ENCODE measurements around the gene PADI3. TPM values are rescaled to one million over a fixed set of nuclear protein-coding genes. Genes with fewer than 3 reads are reported as not detected.
"Not testable (repeated sequence)": the region's sequence is repeated elsewhere in the genome, so short reads cannot be mapped to it uniquely, and the experiment has no call there.

PADI3 gene
- polyA plus RNA-seq, 5 donors = 0.04 to 0.05 TPM; not detected in 3

GRCh38 chr1:17241011-17241779 lies 7.7 kb upstream of the PADI3 start:
- DNase-seq = not testable (repeated sequence)

DNA sequence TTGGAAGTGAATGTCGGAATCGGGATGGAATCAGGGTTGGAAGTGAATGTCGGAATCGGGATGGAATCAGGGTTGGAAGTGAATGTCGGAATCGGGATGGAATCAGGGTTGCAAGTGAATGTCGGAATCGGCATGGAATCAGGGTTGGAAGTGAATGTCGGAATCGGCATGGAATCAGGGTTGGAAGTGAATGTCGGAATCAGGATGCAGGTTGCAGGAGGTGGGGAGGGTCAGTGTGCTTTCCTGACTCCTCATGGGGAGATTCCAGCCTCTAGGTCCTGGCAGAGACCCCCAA lies 7.2 kb upstream of the PADI3 start:
- DNase-seq = not testable (repeated sequence)

DNA sequence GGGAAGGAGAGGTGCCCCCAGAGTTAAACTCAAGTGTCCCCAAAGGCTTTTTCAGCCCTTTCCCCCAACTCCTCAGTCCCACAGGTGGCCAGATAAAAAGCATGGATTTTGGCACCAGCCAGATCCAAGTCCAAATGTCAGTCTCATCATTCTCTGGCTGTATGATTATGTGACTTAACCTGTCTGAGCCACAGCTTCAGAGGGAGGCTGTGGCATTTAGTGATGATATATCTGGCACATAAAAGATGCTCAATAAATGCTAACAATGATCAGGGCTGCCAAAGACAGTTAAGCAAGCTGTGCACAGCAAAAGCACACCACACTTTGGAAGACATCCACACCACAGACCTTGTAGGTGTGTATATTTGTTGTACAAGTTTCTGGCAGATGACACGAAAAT lies 5.6 kb upstream of the PADI3 start:
- no peak for DNase-seq

DNA sequence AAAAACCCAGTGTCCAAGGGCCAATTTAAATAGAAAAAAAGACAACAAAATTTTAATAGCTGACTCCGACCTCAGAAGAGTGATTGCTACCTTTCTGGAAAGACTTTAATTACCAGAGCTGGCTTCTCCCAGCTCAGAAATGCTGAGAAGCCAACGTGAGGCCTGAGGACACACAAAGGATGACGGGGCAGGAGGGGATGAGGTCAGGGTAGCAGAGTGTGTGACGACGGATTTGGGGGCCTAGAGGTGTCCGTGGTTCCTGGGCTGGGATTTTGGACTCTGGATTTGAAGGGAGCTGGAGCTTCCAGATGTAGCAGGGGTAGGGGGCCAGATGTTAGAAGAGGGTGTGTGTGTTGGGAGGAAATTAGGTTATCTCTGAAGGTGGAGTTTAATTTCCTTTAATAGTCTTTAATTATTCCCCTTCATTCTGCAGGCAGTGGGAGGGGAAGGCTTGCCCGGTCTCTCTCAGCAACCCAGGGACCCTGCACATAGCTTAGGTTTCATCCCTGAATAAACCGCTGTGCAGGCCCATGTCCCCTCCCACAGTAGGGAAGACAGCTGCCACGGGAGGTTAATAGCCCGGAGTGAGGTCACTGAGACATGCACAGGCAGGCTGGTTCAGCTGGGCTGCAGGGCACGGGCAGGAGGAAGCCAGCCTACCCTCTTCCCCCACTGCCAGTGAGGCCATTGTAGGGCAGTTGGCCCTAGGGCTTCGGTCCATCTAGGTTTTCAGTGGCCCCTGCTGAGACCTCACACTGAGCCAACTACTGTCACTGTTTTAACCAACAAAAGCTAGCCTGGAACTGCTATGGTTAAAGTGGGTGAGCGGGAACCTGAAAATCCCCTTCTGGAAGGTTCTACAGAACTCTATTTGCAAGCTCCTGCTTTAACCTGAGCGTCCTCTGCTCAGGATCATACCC lies 3.8 kb upstream of the PADI3 start:
- DNase-seq = no peak

- DNase-seq = no peak
Measured at GRCh38 chr1:17245816-17246325, 3.0 kb upstream of the PADI3 start.

DNA sequence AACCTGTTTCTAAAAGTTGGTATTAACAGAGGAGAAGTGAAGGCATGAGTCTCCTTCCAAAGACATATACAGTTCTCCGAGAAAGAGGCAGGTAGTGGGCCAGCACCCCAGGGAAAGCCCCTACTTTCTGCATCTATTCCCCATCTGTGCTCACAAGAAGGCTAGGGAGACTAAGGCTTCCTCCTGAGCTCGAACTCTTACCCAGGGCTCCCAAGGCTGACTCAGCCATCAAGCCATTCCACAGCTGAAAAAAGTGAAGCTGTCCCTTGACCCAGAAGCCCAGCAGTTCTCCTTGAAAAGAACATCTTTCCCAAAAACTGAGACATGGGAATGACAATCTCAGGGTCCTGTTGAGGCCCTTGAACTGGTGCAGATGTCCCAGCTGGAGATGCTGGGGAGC lies 1.9 kb upstream of the PADI3 start:
- DNase-seq = no peak

DNA sequence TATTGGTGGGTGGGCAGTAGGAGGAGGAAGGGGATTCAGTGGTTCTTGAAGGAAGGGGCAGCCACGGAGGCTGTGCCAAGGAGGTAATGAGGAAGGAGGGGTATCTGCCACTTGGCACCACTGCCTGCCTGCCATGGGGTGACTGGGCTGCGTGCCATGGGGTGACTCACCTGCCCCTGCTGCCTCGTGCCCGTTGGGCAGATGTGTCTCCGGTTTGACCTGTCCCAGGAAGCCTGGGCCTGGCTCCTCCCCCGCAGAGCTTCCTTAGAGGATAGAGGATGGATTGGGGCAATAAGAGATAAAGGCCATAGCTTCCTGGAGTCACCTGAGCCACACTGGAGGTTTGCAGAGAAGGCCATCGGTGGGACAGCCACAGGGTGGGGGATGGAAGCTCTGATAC lies 1.7 kb downstream of the PADI3 start:
- no peak for DNase-seq

DNA sequence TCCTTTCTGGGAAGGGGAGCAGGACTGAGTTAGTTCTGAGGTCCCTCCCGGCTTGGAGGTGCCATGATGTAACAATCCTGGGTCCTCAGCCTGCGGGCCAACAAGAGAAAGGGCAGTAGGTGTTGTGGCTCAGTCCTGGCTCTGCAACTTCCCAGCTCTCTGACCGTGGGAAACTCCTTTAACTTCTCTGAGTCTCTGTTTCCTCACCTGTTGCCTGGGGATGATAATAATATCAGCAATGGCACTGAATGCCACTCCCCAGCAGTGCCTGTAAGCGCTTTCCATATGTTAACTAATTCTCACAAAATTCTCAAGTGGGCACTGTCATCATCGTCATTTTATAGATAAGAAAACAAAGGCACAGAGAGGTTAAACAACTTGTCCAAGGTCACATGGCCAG lies 2.3 kb downstream of the PADI3 start:
- DNase-seq = no peak

DNA sequence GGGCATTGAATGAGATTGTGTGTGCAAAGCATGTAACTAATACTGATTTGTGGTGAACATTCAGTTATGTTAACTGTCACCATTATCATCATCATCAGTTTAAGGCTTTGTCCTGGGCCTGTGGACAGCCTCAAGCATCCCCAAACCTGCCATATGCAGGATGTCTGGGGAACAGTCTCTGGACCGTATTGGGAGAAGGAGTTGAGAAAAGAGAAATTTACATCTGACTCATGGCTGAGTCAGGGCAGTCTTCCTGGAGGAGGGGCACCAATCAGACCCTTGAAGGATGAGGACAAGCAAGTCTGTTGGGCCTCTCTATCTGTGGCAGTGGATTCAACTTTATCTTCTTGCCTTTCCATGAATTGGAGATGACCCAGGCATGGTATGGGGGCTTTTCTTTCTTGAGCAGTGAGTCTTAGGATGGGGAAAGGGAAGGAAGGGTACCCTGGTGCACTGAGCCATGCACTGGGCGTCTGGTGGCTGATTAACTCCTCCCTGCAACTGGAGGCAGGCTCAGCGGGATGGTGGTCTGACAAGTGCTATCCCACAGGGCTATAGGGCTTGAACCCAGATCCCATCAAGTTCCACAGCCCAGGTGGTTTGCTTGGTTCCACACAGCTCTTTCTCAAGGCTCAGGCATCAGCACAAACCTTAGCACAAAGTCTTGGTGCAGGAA lies 2.9 kb downstream of the PADI3 start:
- DNase-seq = no peak

- no peak for DNase-seq
Measured at GRCh38 chr1:17255336-17255735, 6.4 kb downstream of the PADI3 start.

DNA sequence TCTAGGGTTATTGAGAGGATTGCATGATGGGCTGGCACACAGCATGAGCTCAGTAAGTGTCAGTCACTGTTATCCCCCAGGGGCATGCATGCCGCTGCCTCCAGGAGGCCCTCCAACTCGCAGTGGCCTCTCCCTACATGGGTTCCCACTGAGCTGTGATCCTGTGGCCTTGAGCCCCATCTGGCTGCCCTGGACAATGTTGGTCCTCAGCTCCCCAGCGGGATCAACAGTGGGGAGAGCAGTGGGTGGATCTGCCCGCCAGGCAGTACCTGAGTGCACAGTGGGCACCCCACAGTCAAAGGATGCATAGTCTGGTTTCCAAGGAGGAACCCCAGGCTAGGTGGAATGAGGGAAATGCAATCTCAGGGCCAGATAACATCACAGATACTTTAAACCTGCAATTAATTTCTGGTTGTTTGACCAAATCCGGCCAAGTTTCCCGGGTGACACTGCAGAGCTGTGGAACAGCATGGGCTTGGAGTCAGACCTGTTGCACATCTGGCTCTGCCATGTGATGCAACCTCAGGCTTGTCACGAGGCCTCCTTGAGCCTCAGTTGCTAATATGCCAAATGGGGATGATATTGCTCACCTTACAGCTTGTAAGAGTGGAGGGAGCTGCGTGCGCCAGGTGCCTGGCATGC lies 9.3 kb downstream of the PADI3 start:
- no peak for DNase-seq

GRCh38 chr1:17258758-17259130 lies 9.8 kb downstream of the PADI3 start:
- DNase-seq = no peak

DNA sequence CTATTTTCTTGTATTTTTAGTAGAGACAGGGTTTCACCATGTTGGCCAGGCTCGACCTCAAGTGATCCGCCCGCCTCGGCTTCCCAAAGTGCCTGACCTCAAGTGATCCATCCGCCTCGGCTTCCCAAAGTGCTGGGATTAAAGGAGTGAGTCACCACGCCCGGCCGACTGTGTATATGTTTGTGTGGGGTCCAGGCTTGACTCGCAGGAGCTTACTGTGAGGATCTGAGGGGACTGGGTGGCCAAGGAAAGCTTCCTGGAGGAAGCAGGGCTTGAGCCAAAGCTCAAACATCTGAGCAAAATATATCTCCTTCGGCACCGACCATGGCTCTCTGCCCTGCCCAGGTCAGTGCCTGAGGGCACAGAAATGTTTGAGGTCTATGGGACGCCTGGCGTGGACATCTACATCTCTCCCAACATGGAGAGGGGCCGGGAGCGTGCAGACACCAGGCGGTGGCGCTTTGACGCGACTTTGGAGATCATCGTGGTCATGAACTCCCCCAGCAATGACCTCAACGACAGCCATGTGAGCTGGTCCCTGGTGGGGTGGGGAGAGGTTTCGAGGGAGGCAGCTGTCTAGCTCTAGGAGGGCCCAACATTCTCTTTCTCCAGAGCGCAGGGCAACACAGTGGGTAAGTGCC lies 10.5 kb downstream of the PADI3 start:
- no peak for DNase-seq

DNA sequence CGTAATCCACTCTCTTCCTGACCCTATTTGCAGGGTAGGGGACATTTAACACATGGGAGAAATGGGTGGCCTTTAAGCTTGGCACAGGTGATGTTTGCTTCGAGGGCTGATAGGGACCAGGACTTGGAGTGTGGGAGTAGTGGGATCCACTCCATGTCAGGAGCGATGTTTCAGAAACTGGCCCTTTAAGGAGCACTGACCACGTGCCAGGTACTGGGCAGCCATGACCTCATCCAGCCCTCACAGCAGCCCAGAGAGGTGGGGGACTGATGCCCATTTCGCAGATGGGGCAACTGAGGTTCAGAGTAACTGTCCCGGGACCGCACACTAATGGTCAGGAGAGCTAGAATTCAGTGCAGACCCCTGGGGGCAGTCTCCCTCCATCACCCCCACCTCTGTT lies 11.4 kb downstream of the PADI3 start:
- DNase-seq = no peak

GRCh38 chr1:17260738-17261137 lies 11.8 kb downstream of the PADI3 start:
- DNase-seq = no peak

DNA sequence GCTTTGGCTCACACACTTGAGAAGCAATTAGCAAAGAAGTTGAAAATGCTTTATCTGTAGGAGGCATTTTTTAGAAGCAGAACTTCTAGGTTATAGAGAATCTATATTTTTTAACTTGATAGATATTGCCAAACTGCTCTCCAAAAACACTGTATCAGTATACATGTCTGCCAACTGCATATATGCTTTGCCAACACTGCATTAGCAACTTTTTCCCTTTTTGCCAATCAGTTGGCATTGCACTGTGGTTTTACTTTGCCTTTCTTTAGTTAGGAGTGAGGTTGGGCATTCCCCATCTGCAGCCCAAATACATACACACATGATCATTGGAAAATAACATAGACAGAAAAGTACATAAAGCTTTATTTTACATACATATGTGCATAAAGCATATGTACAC lies 15.0 kb downstream of the PADI3 start:
- DNase-seq = no peak

- no peak for DNase-seq
Measured at GRCh38 chr1:17264470-17264869, 15.6 kb downstream of the PADI3 start.

DNA sequence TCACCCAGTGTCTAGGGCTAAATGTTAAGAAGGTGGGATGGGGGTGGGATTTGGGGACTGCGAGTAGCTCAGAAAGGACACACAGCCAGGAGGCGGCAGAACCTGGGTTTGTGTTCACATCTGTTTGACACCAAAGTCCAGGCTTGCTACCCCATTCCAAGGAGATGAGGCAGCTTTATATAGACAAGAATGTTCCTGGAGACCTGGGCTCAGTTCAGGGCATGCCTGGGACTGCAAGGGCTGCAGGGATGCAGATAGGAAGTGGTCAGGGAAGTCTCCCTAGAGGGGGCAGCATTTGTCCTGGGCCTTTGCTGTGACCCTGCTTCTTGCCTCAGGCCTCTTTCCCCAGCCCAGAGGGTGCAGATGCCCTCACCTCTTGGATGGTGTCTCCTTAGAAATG lies 16.3 kb downstream of the PADI3 start:
- no peak for DNase-seq

DNA sequence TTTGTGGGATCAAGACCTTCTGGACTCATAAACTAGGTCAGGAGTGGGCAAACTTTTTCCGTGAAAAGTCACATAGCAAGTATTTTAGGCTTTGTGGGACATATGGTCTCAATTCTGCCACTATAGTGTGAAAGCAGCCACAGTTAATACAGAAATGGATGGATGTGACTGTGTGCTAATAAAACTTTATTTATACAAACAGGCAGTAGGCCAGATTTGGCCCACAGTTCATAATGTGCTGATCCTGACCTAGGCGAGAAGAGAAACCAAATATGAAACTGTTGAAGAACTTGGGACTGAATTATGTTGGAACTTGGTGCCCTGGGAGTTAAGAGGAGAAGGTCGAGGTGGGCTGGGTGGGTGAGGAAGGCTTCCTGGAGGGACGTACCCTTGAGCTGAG lies 17.1 kb downstream of the PADI3 start:
- no peak for DNase-seq

DNA sequence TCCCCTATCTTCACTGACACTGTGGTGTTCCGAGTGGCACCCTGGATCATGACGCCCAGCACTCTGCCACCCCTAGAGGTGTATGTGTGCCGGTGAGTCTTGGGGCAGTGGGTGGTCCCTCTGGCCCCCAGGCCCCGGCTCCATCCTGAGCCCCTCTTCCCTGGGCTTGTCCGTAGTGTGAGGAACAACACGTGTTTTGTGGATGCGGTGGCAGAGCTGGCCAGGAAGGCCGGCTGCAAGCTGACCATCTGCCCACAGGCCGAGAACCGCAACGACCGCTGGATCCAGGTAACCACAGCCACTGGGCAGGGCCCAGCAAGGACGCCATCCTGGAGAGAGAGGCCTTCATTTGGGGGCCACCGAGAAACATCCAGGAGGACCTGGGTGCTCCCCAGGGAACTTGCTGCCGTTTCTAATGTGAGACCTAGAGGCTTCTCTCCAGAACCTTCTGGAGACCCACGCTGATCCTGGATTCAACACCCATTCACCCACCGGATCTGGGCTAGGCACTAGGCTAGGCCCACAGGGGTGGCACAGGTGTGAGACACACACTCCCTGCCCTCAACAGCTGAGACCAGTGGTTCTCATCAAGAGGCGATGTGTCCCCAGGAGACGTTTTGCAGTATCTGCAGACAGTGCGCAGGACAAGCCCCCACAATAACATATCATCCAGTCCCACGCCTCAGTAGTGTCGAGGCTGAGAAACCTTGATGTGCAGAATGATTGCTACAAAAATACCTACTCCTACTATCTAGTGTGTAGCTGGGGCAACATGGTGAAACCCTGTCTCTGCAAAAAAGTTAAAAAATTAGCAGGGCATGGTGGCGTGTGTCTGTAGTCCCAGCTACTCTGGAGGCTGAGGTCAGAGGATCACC lies 22.2 kb downstream of the PADI3 start:
- no peak for DNase-seq

DNA sequence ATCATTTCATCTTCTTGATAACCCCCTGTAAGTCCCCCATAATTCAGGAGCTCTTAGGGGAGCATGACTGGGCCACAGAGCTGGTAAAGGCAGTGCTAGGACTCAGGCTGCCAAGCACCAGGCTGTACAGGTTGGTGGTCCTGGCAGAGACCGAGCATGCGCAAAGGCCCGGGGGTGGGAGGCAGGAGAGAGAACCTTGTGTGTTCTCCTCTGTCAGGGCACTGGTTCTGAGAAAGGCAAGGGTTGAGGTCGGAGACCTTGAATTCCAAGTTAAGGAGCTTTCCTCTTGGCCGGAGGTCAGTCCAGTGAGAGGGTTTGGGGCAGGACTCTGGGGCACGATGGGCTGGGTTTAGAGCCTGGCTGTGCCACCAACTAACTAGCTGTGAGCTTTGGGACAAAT lies 23.2 kb downstream of the PADI3 start:
- no peak for DNase-seq
